Brain microvascular endothelial cell (primary cell): ENCODE results near the gene TPSB2.
"Not testable (repeated sequence)": the region's sequence is repeated elsewhere in the genome, so short reads cannot be mapped to it uniquely, and the experiment has no call there.

ENCODE experiments used
- DNase-seq: peaks from one replicate; pipeline ENCODE4 v3.0.0-alpha.2; 2020
- H3K27ac ChIP-seq: fragments of 250-450 bp; sonication (Bioruptor Pico); 2 replicates; pipeline ENCODE4 v1.5.1; 2020; ENCODE audit warnings: mild to moderate bottlenecking, moderate library complexity
- H3K27me3 ChIP-seq: fragments of 250-450 bp; sonication (Bioruptor Pico); replicated peaks from 2 replicates; pipeline ENCODE4 v1.5.1; 2020; ENCODE audit warnings: mild to moderate bottlenecking
- H3K36me3 ChIP-seq: fragments of 250-450 bp; sonication (Bioruptor Pico); replicated peaks from 2 replicates; pipeline ENCODE4 v1.5.1; 2020; ENCODE audit warnings: mild to moderate bottlenecking
- H3K4me3 ChIP-seq: 2 replicates; pipeline ENCODE4 v1.5.1; 2011; ENCODE audit warnings: low read depth, mild to moderate bottlenecking, control low read depth, low read length, moderate library complexity
- in situ Hi-C: cut with HindIII; loops from 2 replicates; pipeline ENCODE4 v1.10.0; 2017; ENCODE audit warnings: low sequenced_read_pairs, low pct_ligation_motif_present
- TF ChIP-seq, protein P1 (sequence below): IDR thresholded peaks from 2 replicates; pipeline ENCODE4 v1.5.1; 2011; ENCODE audit warnings: low read depth, mild to moderate bottlenecking, moderate library complexity, low read length, control low read depth, inconsistent platforms; ENCODE audit errors: missing control alignments

Gene TPSB2

DNA sequence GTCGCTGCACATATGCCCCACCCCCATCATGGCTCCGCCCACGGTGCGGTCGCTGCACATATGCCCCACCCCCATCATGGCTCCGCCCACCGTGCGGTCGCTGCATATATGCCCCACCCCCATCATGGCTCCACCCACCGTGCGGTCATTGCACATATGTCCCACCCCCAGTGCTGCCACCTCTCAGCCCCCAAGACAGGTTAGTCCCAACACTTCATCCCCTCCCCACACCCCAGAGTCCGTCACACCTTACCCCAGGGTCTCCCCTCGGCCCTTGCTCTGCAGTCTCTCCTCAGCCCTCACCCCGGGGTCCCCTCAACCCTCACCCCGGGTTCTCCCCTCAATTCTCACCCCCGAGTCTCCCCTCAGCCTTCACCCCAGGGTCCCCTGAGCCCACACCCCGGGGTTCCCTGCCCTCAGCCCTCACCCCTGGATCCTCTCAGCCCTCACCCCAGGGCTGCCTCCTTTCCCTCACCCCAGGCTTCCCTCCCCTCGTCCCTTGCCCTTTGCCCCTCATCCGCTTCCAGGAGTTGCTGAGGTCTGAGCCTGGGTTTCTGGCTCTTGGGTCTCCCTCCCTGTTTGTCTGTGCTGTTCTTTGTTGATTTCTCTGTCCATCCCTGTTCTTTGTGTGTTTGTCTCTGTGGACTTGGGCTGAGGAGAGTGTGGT, 30.5 kb downstream of the TPSB2 start:
- no peaks in the 10 kb centered on the region for H3K27me3 ChIP-seq
- TF ChIP-seq, protein P1, sequence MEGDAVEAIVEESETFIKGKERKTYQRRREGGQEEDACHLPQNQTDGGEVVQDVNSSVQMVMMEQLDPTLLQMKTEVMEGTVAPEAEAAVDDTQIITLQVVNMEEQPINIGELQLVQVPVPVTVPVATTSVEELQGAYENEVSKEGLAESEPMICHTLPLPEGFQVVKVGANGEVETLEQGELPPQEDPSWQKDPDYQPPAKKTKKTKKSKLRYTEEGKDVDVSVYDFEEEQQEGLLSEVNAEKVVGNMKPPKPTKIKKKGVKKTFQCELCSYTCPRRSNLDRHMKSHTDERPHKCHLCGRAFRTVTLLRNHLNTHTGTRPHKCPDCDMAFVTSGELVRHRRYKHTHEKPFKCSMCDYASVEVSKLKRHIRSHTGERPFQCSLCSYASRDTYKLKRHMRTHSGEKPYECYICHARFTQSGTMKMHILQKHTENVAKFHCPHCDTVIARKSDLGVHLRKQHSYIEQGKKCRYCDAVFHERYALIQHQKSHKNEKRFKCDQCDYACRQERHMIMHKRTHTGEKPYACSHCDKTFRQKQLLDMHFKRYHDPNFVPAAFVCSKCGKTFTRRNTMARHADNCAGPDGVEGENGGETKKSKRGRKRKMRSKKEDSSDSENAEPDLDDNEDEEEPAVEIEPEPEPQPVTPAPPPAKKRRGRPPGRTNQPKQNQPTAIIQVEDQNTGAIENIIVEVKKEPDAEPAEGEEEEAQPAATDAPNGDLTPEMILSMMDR = no peak
- H3K36me3 ChIP-seq = peaks cover 3% of the 10 kb centered on the region
- H3K27ac ChIP-seq = no peak overlapping the region
- DNase-seq = no peak
- in situ Hi-C loops = no loop called here
- no peak overlapping the region for H3K4me3 ChIP-seq

DNA sequence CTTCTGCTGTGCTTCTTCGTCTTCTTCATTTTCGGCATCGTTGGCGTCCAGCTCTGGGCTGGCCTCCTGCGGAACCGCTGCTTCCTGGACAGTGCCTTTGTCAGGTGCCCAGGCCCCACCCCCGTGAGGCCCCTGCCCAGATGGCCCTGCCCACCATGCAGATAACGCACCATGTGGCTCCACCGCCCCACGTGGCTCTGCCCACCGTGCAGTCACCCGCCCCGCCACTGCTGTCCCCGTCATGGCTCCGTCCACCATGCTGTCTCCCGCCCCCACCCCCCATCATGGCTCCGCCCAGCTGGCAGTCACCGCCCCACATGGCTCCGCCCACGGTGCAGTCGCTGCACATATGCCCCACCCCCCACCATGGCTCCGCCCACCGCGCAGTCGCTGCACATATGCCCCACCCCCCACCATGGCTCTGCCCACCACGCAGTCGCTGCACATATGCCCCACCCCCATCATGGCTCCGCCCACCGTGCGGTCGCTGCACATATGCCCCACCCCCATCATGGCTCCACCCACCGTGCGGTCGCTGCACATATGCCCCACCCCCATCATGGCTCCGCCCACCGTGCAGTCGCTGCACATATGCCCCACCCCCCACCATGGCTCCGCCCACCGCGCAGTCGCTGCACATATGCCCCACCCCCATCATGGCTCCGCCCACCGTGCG, 31.2 kb downstream of the TPSB2 start:
- H3K27ac ChIP-seq, H3K36me3 ChIP-seq, H3K27me3 ChIP-seq, in situ Hi-C loops, DNase-seq, H3K4me3 ChIP-seq: not testable (repeated sequence)

DNA sequence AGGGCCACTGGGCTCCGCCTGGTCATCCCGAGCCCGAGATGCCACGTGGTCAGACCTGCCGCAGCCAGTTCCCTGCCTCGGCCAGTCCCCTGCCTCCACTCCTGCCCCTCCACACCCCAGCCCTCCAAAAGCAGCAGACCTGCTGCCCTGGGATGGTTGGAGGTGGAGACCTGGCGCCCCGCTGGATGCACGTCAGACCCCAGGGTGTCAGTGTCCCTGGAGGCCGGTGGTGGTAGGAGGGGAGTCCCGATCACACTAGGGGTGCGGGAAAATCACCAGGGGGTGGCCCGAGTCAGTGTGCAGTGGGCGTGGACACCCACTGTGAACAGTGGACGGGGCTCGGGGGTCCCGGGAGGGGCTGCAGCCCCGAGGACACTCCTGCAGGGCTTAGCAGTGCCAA, 31.8 kb downstream of the TPSB2 start:
- no peak overlapping the region for H3K4me3 ChIP-seq
- peaks cover 3% of the 10 kb centered on the region for H3K36me3 ChIP-seq
- H3K27me3 ChIP-seq = no peaks in the 10 kb centered on the region
- DNase-seq = no peak
- in situ Hi-C loops = no loop called here
- no peak overlapping the region for H3K27ac ChIP-seq
- TF ChIP-seq, protein P1 = no peak

DNA sequence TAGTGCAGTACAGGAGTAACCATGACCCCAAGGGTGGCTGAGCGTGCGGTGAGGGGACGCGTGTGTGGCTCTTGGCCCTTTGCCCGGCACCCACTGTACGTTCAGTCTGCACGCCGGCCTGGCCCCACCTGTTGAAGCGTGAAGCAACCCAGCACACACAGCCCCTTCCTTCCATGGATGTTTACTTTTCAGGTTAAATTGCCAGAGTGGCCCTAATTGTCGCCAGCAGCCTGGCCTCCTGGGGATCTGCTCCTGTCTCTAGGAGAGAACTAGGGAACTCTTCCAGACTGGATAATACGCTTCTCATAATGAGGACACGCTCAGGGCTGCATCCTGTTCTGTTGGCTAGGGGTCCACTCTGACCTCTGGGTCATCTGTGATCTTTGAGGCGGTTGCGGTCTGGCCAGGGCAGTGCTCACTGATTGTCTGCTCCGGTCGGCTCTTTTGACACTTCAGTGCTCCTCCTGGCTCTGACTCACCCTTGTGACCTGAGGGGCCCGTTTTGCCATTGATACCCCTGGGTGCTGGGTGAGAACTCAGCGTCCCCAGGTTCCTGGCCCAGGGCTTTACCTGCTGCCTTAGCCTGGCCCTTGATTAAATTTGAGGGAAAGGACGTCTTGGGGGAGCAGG, 32.6 kb downstream of the TPSB2 start:
- no peaks in the 10 kb centered on the region for H3K27me3 ChIP-seq
- in situ Hi-C loops = no loop called here
- TF ChIP-seq, protein P1 = no peak

DNA sequence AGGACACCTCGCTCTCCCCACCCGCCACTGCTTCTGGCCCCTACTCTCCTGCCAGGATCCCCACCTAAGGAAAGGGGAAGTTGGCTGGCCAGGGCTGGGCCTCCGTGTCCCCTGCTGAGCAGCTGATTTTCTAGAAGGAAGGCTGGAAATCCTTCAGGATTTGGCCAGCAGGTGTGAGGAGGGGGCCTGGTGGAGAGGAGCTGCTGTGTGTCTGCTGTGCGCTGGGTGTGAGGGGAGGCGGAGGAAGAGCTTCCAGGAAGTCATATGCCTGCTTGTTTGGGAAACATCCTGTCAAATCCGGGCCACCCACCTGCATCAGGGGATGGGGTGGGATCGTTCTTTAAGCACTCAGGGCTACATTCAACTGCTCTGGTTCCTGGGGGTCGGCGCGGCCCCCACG, 33.5 kb downstream of the TPSB2 start:
- in situ Hi-C loops = no loop called here
- no peaks in the 10 kb centered on the region for H3K36me3 ChIP-seq
- H3K4me3 ChIP-seq = no peak overlapping the region
- TF ChIP-seq, protein P1 = no peak
- H3K27me3 ChIP-seq = no peaks in the 10 kb centered on the region
- no peak overlapping the region for H3K27ac ChIP-seq
- no peak for DNase-seq

More for the DNA sequence above, 32.6 kb downstream of the TPSB2 start:
- Histone ChIP-seq H3K36me3 (peaks cover 3% of the 10 kb centered on the region), H3K27ac (no peak overlapping the region), H3K4me3 (no peak overlapping the region)
- DNase-seq = no peak

DNA sequence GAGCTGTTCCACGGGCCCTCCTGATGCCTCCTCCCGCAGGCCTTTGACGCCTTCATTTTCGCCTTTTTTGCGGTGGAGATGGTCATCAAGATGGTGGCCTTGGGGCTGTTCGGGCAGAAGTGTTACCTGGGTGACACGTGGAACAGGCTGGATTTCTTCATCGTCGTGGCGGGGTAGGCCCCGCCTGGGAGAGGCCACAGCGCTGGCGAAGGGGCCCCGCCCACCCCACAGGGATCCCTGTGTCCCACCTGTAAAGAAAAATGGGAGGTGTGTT, 34.7 kb downstream of the TPSB2 start:
- H3K36me3 ChIP-seq = no peaks in the 10 kb centered on the region
- no peak overlapping the region for H3K4me3 ChIP-seq
- H3K27ac ChIP-seq = no peak overlapping the region
- no peaks in the 10 kb centered on the region for H3K27me3 ChIP-seq
- no peak for DNase-seq
- in situ Hi-C loops = no loop called here
- TF ChIP-seq, protein P1 = no peak
